GM19035 (cell line): ENCODE results near the gene GPR160.

Experiments used
- ATAC-seq: cut with Tn5 transposase; IDR thresholded peaks from one replicate; pipeline ENCODE4 v1.9.1; 2021; ENCODE audit not compliant: unreplicated experiment

The GPR160 gene

DNA sequence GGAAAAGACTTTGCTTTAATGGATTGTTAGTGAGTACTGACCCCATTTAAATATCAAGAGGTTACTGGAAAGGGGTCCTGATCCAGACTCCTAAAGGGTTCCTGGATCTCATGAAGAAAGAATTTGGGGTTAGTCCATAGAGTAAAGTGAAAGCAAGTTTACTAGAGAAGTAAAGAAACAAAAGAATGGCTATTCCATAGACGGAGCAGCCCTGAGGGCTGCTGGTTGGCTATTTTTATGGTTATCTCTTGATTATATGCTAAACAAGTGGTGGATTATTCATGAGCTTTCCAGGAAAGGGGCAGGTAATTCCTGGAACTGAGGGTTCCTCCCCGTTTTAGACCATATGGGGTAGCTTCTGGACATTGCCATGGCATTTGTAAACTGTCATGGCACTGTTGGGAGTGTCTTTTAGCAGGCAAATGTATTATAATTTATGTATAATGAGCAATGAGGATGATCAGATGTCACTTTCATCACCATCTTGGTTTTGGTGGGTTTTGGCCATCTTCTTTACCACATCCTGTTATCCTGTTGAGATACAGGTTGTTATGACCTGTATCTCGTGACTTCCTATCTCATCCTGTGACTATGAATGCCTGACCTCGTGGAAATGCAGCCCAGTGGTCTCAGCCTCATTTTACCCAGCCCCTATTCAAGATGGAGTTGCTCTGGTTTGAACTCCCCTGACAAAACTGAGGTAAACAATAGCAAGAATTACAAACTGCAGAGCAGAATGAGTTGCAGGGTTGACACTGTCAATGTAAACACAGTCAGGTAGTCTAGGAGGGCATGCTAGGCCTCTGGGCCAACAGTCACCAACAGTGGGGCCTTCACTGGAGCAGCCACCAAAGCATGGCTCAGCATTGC, 10.3 kb upstream of the GPR160 start:
- no peak for ATAC-seq

DNA sequence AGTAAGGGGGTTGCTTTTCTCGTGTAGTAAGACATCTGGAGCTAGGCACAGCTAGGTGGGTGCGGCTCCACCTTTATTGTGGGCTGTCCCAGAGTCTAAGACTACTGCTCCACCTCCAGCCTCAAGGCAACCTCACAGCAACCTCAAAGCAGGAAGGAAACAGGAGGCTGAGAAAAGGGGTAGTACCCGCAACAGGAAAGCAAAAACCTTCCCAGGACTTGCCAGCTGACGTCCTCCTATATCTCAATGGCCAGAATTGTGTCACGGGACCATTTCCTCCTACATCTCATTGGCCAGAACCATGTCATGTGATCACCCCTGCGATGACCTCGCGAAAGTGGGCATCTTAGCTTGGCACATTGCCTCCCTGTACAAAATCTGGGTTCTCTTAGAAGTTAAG, 4.3 kb upstream of the GPR160 start:
- no peak for ATAC-seq

DNA sequence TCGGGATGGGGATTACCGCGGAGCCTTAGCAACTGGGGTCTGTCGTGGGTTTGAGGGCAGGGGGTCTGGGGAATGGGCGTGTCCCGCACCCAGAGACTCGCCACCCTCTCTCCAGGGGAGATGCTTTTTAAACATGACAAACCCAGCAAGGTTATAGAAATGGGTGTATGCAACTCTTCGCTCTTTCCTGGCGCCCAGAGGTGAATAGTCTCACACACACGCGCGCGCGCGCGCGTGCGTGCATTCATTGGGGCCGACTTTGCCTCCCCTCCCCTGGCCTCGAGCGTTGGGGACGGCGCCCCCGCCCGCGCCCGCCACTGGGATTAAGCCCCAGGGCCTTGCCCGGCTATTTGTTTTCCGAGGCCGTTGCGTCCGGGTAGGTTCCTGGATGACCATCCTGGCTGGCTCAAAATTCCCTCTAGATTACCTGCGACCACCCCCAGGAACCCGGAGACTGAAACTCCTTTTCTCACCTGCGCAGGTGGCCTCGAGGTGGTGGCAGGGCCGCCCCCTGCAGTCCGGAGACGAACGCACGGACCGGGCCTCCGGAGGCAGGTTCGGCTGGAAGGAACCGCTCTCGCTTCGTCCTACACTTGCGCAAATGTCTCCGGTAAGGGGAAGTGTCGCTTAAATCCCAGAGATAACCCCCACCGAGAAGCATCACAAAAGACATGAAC, 777 bp downstream of the GPR160 start:
- ATAC-seq = peak; percentile 12

DNA sequence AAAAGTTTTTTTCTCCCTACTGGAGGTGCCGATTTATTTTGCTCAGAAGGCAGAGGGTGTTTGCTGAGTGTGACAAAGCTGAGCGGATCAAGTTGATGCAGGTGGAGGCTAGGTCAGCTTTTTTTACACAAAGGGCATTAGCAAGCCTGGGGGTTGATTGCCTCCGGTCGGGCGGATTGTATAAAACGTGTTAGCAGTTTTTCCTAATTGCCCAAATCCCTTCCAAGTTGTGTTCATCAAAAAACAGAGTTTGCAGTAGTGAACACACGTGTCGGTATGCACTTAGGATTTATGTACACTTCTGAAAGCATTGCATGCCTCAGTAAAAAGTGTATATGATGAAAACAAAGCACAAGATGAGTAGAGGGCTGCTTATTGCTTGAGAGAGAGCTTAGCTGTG, 2.6 kb downstream of the GPR160 start:
- no peak for ATAC-seq

DNA sequence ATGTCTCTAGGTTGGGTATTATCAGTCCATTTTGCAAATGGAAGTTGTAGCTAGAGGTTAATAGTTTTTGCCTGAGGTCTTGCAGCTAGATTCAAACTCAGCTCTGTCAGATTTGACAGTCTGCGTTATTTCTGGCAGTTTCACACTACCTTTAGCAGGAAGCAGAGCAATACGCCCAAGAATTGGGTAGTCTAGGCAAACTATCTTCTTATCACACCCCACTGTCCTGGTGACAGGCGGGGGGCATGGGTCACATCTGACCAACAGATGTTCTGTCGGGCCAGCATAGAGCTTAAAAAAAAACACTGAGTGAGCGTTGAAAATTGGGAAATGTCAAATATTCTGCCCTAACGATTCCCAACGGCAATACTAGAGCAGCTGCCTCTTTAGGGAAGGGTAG, 5.7 kb downstream of the GPR160 start:
- ATAC-seq = no peak

DNA sequence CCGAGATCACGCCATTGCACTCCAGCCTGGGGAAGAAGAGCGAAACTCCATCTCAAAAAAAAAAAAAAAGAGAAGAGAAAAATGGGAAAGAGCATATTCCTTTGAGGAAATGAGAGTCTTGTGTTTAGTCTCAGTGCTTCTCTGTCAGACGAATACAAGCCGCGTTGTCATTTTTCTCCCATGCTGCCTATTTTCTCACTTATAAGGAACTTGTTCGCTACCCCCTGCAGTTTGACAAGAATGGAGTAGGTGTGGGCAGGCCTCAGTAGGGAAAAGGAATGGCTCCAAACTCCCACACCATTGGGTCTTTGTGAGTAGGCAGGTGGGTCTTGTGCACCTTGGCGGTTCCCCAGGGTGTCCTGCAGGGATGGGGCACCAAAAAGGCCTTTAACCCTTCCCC, 6.5 kb downstream of the GPR160 start:
- no peak for ATAC-seq

DNA sequence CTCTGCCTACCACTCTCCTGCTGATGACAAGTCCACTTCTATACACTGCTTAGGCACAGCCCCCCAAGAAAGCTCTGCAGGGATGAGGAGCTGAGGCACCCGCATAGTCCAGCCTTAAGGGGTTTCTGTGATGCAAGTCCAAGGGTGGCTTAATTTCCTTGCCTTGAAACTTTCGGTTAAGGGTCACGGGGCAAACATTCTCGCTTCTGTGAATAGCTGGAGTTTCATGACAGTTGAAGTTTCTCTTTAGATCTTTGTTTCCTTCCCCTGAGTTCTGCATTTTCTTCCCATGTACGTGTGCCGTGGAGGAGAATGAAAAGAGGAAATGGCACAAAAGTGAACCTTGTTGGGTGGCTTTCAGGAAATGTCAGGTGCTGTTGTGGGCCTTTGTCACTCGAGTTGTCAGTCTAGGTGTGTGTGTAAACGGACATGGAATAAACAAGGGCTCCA, 7.0 kb downstream of the GPR160 start:
- ATAC-seq = peak; percentile 80

DNA sequence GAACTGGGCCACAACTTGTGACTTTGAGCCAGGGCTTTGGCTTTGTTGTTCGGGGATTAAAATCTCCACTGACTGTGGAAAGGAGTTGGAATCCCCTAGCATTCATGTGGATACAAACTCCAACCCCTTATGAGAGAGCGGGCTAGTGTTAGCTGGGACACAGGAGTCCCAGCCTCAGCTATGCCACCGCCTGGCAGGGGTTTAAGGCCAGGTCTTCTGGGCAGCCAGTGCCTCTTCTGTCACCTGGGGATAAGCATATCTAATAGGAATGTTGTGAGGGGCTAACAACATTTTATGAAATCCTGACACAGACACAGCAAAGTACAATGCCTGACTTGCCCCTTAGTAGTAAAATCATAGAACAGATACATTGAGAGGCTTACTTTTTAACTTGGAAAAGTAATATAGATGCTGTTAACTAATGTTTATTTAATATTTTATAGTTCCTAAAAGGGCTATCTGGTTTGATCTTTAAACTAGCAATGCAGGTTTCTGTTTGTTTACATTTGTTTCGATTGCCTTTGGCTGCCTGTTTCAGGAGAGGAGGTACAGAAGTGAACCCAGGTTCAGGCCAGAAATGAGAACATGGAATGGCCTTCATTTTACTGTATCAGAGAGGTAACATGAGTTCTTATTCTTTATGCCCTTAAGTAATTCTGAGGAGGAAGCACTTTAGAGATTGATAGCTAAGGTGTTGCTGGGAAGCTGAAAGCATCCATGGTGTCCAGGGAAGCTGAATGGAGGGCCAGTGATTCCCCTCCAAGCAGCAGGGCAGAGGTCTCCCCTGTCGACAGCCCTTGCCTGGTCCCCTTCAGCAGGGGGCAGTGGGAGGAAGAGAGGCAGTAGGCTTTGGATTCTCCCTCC, 8.7 kb downstream of the GPR160 start:
- no peak for ATAC-seq

DNA sequence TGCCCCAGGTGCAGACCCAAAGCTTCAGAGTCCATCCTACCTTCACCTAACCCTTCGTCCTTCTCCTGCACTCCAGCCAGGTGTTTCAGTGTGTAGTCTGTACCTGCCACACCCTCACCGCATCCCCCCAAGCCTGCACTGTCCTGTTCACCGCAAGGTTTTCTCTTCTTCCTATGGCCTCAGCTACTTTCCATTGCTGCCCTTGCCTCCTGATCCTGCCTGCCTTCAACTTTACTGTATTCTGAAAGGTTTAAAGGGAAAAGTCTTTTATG, 9.3 kb downstream of the GPR160 start:
- ATAC-seq = no peak

DNA sequence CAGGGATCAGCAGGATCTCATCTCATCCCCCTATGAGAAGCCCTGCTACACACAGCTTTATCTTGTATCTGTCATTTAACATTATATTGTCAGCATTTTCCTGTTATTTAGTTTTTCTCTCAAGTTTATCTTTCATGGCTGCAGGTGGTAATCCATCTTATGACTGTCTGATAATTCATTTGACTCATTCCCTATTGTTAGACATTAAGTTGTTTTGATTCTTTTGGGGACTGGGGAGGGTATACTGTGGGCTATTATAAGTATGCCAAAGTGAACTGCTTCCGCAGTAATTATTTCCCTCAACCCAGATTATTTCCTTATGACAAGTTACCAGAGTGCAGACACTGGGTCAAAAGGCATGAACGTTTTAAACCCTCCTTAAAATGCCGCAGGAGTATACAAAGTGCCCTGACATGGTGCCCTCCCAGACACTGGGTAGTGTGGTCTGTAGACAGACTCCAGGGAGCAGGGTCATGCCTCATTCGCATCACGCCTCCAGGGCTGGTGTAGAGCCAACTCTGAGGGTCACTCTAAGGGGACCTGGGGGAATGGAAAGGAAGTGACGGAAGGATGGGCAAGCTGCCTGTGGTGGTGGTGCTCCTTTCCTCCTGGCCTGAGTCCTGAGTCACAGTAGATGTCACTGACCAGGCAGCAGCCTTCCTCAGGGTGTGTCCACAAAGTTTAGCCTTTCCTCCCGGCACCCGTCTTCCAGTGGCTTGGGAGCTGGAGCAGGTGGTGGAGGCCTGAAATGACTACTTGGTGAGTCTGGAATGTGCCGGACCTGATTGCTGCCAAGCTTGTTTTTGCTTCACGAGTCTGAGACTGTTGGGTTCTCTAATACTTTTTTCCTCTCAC, 11.6 kb downstream of the GPR160 start:
- no peak for ATAC-seq

DNA sequence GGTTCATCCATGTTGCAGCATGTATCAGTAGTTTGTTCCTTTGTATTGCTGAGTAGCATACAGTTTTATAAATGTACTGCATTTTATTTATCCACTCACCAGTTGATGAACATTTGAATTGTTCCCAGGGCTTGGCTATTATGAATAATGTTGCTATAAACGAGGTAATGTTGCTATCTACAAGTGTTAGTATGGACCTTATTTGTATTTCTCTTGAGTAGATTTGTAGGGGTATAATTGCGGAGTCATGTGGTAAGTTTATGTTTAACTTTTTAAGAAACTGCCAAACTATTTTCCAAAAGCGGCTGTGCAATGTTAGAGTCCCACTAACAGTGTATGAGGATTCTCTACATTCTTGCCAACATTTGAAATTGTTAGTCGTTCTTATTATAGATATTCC, 13.0 kb downstream of the GPR160 start:
- ATAC-seq = no peak

DNA sequence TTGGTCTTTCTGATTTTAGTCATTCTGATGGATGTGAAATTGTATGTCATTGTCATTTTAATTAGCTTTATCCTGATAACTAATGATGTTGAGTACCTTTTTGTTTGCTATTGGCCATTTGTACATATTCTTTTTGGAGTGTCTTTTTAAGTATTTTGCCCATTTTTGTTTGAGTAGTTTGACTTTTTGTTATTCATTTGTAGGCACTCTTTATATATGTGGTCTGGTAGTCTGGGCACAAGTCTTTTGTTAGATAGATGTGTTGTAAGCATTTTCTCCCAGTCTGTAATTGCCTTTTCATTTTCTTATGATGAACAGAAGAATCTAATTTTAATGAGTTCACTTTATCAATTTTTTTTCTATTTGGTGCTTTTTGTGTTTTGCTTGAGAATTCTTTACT, 14.6 kb downstream of the GPR160 start:
- no peak for ATAC-seq

DNA sequence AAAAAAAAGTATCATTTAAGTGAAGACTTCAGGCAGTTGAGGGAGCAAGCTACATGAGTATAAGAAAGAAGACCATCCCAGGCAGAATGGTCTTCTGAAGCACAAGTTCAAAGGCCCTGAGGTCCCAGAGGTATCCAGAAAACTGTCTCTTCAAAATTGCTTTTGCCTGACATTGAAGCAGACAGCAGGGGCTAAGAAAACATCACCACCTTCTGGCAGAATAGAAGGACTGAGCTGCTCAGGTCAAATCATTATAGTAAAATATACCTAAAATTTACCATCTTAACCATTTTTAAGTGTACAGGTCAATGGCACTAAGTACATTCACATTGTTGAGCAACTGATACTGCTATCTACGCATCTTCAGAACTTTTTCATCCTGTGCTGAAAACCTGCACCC, 16.4 kb downstream of the GPR160 start:
- ATAC-seq = no peak

DNA sequence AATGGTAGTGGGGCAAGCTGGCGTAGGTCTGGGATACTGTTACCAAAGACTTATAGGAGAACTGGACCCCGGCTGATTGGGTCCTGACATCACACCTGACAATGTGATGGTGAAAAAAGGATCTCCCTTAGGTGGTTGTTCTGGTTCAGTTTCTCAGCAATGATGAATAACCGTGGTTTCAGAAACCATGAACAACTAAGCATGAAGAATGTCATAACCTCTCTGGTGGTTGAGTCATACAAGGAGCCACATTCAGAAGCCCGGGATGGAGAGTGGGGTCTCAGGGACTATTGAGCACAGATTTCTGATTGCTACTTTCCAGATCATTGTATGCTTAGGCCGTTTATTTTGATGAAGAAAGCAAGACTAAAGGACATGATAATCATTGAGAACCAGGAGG, 17.4 kb downstream of the GPR160 start:
- ATAC-seq = peak; percentile 67

DNA sequence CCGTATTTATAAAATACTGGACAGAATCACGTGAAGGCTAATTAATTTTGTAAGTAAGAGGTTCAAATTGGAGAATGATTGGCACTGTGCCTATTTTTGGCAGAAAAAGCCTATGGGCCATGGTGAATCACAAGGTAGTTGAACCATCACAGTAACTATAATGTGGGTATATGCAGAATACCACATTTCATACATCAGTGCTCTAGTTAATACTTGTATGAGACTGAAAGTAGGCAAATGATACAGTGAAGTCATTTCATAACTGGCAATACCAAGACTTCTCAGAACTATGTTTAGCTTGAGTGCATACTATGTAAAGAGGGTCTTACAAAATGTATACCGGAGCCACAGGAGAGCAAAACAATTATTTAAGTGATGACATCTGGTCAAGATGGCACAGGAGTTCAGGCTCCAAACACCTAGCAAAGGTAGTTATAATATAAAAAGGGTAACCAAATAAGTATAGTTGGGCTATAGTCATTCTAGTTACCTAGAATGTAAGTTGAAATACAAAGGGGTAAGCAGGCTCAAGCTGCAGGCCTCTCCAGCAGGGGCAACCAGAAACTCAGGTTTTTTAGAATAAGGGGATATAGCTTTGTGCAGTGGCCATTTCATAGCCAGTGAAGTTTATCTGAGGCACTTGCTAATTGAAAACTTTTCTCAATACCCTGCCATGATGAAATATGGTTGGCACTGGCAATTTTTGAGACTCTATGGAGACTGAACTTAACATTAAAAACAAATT, 19.1 kb downstream of the GPR160 start:
- peak; percentile 88 for ATAC-seq

DNA sequence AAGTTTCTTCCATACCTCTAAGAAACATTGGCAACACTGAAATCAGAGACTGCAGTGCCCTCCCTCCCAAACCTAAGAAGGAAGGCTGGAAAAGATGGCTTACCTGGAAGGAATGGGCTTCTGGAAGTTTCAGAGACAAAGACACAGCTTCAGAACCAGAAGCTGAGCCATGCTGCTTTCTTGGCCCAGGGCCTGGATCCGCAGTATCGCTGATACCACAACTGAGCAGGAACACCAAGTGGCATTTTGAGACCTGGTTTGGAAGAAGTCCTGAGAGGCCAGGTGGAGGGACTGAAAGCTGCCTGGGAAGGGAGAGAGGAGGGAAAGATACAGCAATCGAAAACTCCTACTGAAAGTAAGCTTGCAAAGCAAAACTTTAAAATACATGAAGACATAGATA, 19.8 kb downstream of the GPR160 start:
- ATAC-seq = no peak

DNA sequence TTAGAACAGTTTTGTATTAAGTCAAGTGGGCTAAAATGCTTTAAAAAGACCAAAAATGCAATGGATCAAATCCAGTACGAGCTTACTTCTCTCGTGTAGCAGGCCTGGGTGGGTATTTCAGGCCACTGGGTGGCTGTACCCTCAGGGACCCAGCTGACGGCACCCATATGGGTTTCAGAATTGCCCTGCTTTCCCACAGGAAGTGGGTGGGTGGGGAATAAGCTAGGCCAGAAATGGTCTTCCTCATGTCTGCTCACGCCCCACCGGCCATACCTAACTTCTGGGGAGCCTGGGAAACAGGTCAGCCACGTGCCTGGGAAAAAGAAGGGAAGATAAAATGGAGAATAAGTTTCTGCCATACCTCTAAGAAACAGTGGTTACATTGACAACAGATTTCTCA, 20.3 kb downstream of the GPR160 start:
- ATAC-seq = no peak

DNA sequence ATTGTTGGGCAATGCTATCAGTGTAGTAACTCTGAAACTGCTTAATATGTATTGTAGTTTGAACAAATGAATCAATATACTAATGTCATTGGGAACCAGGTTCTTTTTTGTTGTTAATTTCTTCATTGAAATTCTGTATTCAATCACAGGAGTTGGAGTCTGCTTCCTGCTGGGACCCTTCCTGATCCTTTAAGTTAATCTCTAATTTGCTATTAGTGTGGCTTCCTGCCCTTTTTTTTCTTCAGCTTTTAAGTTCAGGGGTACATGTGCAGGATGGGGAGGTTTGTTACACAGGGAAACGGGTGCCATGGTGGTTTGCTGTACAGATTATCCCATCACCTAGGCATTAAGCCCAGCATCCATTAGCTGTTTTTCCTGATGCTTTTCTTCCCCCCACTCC, 21.7 kb downstream of the GPR160 start:
- ATAC-seq = no peak

DNA sequence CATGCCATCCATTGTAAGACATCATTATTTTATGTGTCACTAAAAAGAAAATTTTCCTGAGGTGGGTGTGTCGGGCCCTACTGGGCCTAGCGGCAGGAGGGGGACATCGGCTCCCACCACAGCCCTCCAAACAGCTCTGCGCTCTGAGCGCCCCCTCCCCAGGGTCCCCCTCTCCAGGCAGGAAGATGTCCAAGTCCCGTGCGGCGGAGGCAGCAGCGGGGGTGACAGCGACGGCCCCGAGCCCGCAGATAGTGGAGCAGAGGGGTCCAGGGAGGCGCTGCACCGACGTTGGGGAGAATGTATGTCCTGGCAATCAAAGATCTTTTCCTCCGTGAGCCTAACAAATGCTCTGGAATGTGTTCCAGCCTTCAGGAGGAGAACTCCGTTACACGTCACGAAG, 24.3 kb downstream of the GPR160 start:
- ATAC-seq = no peak

DNA sequence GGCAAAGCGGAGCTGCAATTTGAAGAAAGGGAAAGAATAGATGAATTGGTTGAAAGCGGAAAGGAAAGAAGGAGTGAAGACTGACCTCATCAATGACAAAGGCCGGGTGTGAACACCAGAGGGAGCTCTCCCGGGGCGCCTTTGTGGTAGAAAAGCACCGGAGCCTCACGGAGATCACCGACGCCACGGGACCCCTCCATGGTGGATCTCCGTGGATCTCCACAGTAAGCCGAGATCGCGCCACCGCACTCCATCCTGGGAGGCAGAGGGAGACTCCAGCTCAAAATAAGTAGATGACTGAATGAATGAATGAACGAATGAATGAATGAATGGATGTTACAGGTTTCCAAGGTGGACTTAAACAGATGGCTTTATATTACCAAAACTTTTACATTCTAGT, 25.0 kb downstream of the GPR160 start:
- ATAC-seq = no peak
